Activated CD4-positive, alpha-beta T cell treated with anti-CD3 and anti-CD28 coated beads, Interleukin-2, amount 50 U/mL, for 48 hours (primary cell): ENCODE results near the gene SLC25A25.
"Not testable (repeated sequence)": the region's sequence is repeated elsewhere in the genome, so short reads cannot be mapped to it uniquely, and the experiment has no call there.

ENCODE experiments used
- DNase-seq, 2 experiments: peaks; one replicate each; pipeline ENCODE4 v3.0.0-alpha.2; 2020

SLC25A25 gene

DNA sequence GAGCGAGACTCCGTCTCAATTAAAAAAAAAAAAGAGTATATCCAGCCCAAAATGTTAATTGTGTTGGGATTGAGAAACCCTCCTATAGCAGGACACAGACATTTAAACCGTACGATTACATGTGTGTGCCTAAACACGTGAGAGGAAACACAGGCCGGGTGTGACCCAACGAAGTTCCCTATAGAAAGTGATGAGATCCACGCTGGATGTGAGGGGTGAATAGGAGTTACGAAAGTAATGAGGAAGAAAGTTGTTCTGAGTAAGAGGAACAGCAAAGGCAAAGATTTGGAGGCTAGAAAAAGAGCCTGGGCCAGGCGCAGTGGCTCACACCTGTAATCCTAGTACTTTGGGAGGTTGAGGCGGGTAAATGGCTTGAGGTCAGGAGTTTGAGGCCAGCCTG lies 14.5 kb upstream of the SLC25A25 start:
- no peak for DNase-seq

GRCh38 chr9:128054087-128054486 lies 13.9 kb upstream of the SLC25A25 start:
- no peak for DNase-seq

DNA sequence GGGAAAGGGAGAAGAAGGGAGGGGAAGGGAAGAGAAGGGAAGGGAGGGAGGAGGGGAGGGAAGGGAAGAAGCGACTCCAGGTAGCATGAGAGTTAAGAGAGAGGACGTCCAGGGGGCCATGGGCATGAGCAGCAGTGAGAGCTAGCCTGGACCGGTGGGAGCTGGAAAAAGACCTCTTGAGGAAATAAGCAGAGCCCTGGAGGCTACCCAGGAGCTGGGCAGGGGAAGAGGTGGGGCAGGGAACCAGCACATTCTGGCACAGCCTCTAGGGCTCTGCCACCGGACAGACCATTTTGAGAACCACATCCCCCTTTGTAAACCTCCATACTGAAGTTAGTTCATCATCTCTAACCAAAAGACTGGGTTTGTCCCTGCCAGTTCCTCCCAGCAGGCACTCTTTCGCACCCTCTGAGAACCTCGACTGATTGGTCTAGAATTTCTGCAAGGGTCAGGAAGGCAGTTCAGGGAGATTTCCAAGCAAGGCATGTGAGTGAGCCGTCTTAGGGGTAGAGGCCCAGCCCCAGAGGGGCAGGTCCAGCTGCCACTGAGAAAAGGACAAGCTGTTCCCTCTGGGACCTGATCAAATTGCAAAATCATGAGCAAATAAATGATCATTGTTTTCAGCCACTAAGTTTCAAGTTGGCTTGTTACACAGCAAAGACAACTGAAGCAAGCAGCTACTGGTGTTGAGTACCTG lies 12.5 kb upstream of the SLC25A25 start:
- DNase-seq, result no peak

- DNase-seq, result no peak
Observed at GRCh38 chr9:128056086-128056485, 11.9 kb upstream of the SLC25A25 start.

DNA sequence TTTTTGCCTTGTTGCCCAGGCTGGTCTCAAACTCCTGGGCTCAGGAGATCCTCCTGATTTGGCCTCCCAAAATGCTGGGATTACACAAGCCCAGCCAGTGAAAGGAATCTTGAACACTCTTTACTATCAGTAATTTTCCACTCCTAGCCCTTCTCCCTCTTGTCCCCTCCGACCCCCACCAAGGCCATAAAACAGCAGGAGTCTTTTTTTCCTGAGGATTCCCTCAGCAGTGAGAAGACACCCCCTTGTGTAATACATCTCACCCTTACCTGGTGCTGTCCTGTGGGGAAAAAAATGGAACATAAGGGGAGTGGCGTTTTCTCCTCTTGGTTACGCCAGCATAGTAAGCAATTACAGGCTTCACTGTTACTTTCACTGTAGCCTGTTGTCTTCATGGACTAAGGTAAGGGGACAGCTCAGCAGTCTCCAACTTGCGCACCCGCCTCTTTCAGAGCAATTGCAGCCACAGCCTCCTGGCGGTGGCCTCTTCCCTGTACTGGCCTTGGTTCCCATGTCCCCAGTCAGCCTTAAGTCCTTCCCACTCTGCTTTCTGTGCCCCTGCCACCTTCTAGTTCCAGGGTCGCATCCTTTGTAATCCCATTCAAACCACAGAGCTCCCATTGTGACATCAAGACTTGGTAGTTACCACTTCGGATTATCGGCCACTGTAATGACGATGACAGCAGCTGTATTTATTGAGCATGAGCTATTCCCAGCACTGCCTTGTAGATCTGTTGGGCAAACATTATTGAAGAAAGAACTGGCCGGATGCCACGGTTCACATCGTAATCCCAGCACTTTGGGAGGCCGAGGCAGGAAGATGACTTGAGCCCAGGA lies 10.9 kb upstream of the SLC25A25 start:
- DNase-seq, result no peak

DNA sequence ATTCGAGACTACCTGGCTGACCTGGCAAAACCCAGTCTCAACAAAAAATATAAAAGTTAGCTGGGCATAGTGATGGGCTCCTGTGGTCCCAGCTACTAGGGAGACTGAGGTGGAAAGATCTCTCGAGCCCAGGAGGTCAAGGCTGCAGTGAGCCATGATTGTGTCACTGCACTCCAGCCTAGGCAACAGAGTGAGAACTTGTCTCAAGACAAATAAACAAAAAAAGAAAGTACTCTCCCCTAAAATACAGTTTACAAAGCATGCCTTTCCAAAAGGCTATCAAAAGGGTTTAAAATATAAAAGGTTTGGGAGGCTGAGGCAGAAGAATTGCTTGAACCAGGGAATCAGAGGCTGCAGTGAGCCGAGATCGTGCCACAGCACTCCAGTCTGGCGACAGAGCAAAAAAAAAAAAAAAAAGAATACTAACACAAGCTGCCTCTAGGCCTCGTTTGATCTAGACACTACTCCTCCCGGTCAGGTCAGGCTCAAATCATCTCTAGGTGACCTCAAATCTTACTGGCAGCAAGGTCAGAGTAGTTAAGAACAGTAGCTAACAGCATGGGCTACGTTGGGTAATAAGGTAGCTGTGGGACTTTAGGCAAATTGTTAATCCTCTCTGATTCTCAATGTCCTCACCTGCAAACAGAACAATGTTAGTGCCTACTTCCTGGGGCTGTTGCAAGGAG lies 10.2 kb upstream of the SLC25A25 start:
- no peak for DNase-seq

- no peak for DNase-seq
Observed at GRCh38 chr9:128059365-128059983, 8.6 kb upstream of the SLC25A25 start.

DNA sequence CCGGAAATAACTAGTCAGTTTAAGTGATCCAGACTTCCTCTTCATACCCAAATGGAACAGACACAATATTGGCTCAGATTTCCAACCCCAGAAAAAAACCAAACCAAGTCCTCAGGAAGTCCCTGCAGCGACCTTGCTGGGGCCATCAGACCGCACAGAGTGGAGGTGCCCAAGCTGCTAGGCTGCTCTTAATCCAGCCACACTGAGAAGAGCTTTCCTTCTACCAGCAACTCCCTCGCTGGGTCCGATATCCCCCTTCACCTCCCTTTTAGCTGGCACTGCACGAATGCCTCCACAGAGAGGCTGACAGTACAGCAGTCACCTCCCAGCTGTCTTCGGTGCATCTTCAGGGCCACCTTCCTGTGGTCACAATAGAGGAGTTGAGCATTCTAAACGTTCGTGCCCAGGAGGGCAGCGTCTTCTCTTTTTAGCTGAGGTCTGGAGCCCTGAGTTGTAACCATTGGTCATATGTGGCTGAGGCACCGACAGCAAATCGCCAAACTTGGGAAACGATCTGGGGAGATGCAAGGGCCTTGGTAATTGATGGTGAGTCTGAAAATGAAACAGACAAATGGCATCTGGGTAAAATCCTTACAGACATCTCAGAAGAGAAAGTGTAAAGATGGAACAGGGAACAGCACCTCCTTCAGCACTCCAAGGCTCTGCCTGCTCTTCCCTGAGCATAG lies 6.6 kb upstream of the SLC25A25 start:
- peak in 1 of 2 experiments; percentile 16 for DNase-seq

GRCh38 chr9:128062279-128062678 lies 5.8 kb upstream of the SLC25A25 start:
- no peak for DNase-seq

DNA sequence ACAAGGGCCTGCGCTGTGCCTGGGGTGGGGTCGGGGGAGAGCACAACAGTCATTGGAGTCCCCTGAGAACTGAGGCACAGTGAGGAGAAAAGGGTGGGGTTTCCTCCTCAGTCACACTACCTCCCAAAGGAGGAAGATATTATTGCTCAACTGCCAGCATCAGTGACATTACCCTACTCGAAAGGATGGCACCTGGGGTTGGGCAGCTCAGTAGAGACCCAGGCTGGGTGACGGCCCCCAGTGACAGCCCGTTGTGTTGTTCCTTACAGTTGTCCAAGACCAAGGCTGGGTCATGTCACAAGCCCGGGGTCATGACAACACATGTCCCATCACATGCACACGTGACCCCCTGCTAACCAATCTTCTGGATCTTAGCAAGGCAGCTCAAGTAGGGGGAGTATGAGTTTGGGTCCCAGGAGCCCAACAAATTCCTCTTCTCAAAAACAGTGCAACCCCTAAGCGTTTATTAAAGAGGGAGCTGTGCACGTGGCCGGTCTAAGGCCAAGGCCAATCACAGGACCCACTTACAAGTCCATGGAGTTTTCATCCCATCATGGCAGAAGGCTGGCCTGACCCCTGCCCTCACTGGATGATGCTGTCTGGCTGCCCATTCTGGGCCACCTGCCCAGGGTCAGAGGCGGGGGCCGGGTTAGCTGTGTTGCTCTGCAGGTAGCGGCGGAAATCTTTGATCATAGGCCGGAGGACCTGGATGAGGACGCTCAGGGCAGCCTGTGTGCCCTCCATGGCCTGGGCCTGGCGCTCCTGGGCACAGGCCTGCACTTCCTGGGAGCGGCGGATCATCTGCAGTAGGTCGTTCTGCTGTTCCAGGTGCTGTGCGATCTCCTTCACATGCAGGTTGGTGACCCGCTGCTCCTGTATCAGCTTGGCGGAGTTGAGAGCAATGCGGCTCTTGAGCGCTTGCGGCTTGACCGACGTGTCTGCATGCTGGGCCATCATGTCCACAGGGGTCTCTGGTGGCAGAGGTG lies 4.9 kb upstream of the SLC25A25 start:
- no peak for DNase-seq

DNA sequence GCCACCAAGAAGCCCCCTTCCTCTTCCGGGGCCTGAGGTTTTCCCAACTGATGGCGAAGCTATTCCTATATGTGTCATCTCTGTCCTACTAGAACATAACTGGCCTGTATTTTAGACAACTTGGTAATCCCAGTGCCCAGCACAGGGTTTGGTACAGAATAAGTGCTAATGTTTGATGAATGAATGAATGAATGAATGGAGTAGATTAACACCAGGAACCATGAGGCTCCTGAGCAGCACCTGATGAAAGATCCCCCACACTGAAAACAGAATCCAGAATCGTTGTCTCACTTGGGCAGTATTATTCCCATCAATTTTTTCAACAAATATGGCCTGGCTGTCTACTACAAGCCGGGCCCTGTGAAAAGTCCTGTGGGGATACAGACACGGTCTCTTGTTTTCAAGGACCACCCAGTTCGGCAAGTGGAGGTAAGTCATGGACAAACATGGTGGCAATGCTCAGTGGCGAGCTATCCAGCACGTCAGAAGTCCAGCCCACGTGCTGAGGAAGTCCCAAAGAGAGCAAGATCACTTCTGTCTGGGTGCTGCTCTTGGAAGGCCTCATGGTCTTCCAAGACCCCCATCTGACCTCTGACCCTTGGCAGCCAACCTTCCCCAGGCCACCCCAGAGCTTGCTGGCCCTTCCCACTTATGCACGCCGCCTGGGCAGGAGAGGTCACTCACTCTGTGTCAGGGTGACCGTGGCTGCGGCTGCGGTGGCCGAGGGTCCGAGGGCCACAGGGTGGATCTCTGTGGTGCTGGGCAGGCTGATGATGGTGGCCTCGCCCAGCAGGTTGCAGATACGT lies 1.9 kb upstream of the SLC25A25 start:
- no peak for DNase-seq

DNA sequence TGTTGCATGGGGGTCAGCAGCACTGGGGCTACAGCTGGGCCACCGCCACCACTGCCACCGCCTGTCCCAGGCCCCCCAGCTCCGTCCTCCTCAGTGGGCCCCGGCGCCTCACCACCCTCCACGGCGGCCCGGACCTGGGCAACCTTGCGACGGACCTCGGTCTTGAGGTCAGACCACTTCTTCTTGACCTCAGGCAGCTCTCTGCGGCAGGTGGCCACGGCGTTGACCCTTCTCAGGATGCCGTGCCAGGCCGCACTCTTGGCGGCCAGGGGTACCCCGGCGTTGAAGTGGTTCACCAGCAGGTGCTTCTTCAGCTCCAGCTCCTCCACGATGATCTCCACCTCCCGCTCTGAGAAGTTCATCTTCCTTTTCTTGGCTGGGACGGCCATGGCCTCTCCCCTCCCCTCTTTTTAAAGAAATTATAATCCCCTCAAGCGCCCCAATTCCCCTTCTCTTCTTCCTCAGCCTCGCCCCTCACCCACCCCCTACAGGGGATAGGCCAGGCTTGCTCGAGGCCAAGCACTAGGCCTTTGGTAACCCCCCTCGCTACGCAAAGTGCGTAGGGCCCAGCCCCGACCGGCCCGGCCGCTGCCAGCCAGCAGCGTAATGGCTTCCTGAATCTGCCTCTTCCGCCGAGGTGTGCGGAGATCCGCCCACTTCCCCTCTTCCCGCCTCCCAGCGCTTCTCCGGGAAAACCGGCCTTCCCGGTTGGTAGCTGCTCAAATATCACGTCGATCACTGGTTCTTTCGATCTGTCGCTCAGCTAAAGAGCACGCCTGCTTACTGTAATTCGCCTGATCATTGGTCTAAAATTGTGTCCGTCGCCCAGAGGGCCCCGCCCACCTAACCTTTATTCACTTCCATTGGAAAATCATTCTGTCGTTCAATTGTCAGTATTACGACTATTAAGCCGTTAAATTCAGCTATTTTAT lies 1.1 kb upstream of the SLC25A25 start, which contains the start of gene NAIF1:
Gene NAIF1, minus strand, starts transcription at position 608 of the 932 bp plus-strand sequence. Its CDS starts 219 bp downstream, at position 389.
- DNase-seq, result peak; percentile 95 to 96

GRCh38 chr9:128068386-128069205 lies 564 bp downstream of the SLC25A25 start:
- peak; percentile 41 to 45 for DNase-seq

DNA sequence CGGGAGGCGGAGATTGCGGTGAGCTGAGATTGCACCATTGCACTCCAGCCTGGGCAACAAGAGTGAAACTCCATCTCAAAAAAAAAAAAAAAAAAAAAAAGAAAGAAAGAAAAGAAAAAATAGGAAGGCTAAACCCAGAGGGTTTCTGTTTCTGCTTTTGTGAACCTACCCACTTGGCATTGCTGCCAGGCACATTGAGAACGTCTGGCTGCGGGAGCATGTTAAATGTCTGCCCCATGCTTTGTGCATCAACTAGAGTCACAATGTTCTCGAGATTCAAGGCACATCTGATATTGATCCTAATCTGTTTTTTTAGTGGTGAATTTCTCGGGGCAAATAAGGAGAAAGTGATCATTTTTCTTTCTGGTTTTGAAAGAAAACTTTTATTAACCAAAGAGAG lies 2.8 kb downstream of the SLC25A25 start:
- DNase-seq, result no peak

GRCh38 chr9:128071475-128071874 lies 3.4 kb downstream of the SLC25A25 start:
- DNase-seq, result not testable (repeated sequence)

- DNase-seq, result peak; percentile 55 to 75
Observed at GRCh38 chr9:128072144-128073021, 4.4 kb downstream of the SLC25A25 start.

GRCh38 chr9:128073253-128073886 lies 5.3 kb downstream of the SLC25A25 start:
- no peak for DNase-seq
